Small intestine (tissue), 7 donors: Measurements from ENCODE around the gene VN1R5. TPM values are rescaled to one million over a fixed set of nuclear protein-coding genes. Genes with fewer than 3 reads are reported as not detected.

Experiments
- DNase-seq, 2 donors: peaks; one replicate each; pipeline versions ENCODE4 v3.0.0 to v3.0.0-alpha.2; 2013
- FAIRE-seq: peaks from 2 replicates; lab custom pipeline; 2012; peaks lifted over from hg19 to GRCh38; lab: Jason Lieb, UNC
- H3K27ac ChIP-seq, 3 donors: one replicate each; pipeline ENCODE4 v1.5.1; 2013; ENCODE audit warnings: low read length in 2 of 3, mild to moderate bottlenecking in 2 of 3, control low read depth in 1 of 3, inconsistent platforms in 1 of 3, low read depth in 1 of 3, moderate library complexity in 1 of 3
- H3K27me3 ChIP-seq, 3 donors: one replicate each; pipeline ENCODE4 v1.6.1; 2013; ENCODE audit warnings: low read length in 3 of 3, inconsistent platforms in 1 of 3; ENCODE audit not compliant: control insufficient read depth in 3 of 3, insufficient read depth in 3 of 3
- H3K36me3 ChIP-seq, 3 donors: one replicate each; pipeline ENCODE4 v1.6.1; 2013; ENCODE audit warnings: low read length in 3 of 3, inconsistent platforms in 1 of 3, low read depth in 1 of 3, mild to moderate bottlenecking in 1 of 3, moderate library complexity in 1 of 3; ENCODE audit not compliant: control insufficient read depth in 3 of 3, insufficient read depth in 2 of 3
- H3K4me1 ChIP-seq, 3 donors: one replicate each; pipeline ENCODE4 v1.6.1; 2013; ENCODE audit warnings: low read length in 2 of 3, inconsistent platforms in 1 of 3, low read depth in 1 of 3, mild to moderate bottlenecking in 1 of 3, moderate library complexity in 1 of 3; ENCODE audit not compliant: control insufficient read depth in 3 of 3, insufficient read depth in 2 of 3
- H3K4me3 ChIP-seq, 3 donors: one replicate each; pipeline ENCODE4 v1.5.1; 2013; ENCODE audit warnings: low read length in 3 of 3, control low read depth in 1 of 3, inconsistent platforms in 1 of 3, low read depth in 1 of 3, mild to moderate bottlenecking in 1 of 3, moderate library complexity in 1 of 3
- H3K9me3 ChIP-seq, 2 donors: one replicate each; pipeline ENCODE4 v1.6.1; 2013; ENCODE audit warnings: low read depth in 1 of 2, low read length in 1 of 2; ENCODE audit not compliant: control insufficient read depth in 2 of 2, insufficient read depth in 1 of 2
- WGBS, 3 donors: extraction: QIAGEN DNeasy Blood & Tissue Kit; methylation state at CpG; one replicate each; pipeline ENCODE4 v1.1.7; 2013; 5-methylcytosine and 5-hydroxymethylcytosine counted together
- polyA plus RNA-seq, 4 donors: library from polyadenylated mRNA; stranded (reverse) in 3 of 4; unstranded in 1 of 4; fragments of 200-250 nt in 3 of 4; fragments of 120-200 nt in 1 of 4; gene quantifications; one replicate each; pipeline versions ENCODE4 v1.2.1 to v1.2.3, GENCODE V29; 2013
- donor health status: healthy with polysubstance abuse.
- donor health status: control.
- donor health status: control.
- donor health status: Bipolar disorder and iron deficiency.
- donor health status: healthy.

Gene VN1R5
- polyA plus RNA-seq, 4 donors, result not detected

GRCh38 chr1:247293047-247293446 lies 37.2 kb downstream of the VN1R5 start:
- H3K9me3 ChIP-seq, result peaks cover 0 to 11% of the 10 kb centered on the region in 2 donors
- no peaks in the 10 kb centered on the region for H3K36me3 ChIP-seq
- H3K27me3 ChIP-seq, result no peaks in the 10 kb centered on the region
- H3K4me3 ChIP-seq, result no peak overlapping the region
- no peak for DNase-seq
- no peak for FAIRE-seq
- no peak overlapping the region for H3K27ac ChIP-seq
- H3K4me1 ChIP-seq, result no peaks in the 10 kb centered on the region
- 66 to 90% (median 83%) methylated on average over 7 of the region's 7 CpGs for WGBS, 3 donors

GRCh38 chr1:247294282-247294681 lies 38.4 kb downstream of the VN1R5 start:
- H3K36me3 ChIP-seq, result peaks cover 0 to 2% (median 0%) of the 10 kb centered on the region in 3 donors
- no peak for DNase-seq
- H3K4me1 ChIP-seq, result no peaks in the 10 kb centered on the region
- no peaks in the 10 kb centered on the region for H3K27me3 ChIP-seq
- no peak overlapping the region for H3K4me3 ChIP-seq
- H3K9me3 ChIP-seq, result no peaks in the 10 kb centered on the region
- 79 to 81% (median 81%) methylated on average over 5 of the region's 5 CpGs for WGBS, 3 donors
- H3K27ac ChIP-seq, result no peak overlapping the region
- FAIRE-seq, result no peak

- H3K4me1 ChIP-seq, result no peaks in the 10 kb centered on the region
- H3K36me3 ChIP-seq, result peaks cover 0 to 11% (median 0%) of the 10 kb centered on the region in 3 donors
- no peak overlapping the region for H3K27ac ChIP-seq
- no peaks in the 10 kb centered on the region for H3K9me3 ChIP-seq
- FAIRE-seq, result no peak
- no peaks in the 10 kb centered on the region for H3K27me3 ChIP-seq
- 46 to 75% (median 69%) methylated on average over 6 of the region's 6 CpGs for WGBS, 3 donors
- no peak for DNase-seq
- H3K4me3 ChIP-seq, result no peak overlapping the region
Observed at GRCh38 chr1:247295274-247295684, 39.4 kb downstream of the VN1R5 start.

- no peaks in the 10 kb centered on the region for H3K27me3 ChIP-seq
- no peaks in the 10 kb centered on the region for H3K4me1 ChIP-seq
- H3K9me3 ChIP-seq, result no peaks in the 10 kb centered on the region
- peaks cover 0 to 15% (median 0%) of the 10 kb centered on the region in 3 donors for H3K36me3 ChIP-seq
- no peak overlapping the region for H3K27ac ChIP-seq
- no peak for FAIRE-seq
- WGBS, 3 donors, result 64 to 79% (median 74%) methylated on average over 5 of the region's 5 CpGs
- no peak for DNase-seq
- no peak overlapping the region for H3K4me3 ChIP-seq
Observed at GRCh38 chr1:247295746-247296145, 39.9 kb downstream of the VN1R5 start.

- H3K36me3 ChIP-seq, result peaks cover 0 to 24% (median 0%) of the 10 kb centered on the region in 3 donors
- DNase-seq (no peak), FAIRE-seq (no peak)
- H3K4me3 ChIP-seq, result no peak overlapping the region
- H3K27ac ChIP-seq, result no peak overlapping the region
- whole genome bisulfite sequencing, 3 donors, result 92 to 93% (median 93%) methylated on average over 8 of the region's 8 CpGs
- no peaks in the 10 kb centered on the region for H3K4me1 ChIP-seq
- no peaks in the 10 kb centered on the region for H3K9me3 ChIP-seq
- no peaks in the 10 kb centered on the region for H3K27me3 ChIP-seq
Observed at GRCh38 chr1:247296599-247297180, 40.8 kb downstream of the VN1R5 start.

- peaks cover 0 to 31% (median 0%) of the 10 kb centered on the region in 3 donors for H3K36me3 ChIP-seq
- 72 to 75% (median 74%) methylated on average over 9 of the region's 9 CpGs for WGBS, 3 donors
- H3K27me3 ChIP-seq, result no peaks in the 10 kb centered on the region
- DNase-seq (no peak), FAIRE-seq (no peak)
- no peak overlapping the region for H3K4me3 ChIP-seq
- no peak overlapping the region for H3K27ac ChIP-seq
- H3K4me1 ChIP-seq, result no peaks in the 10 kb centered on the region
- H3K9me3 ChIP-seq, result no peaks in the 10 kb centered on the region
Observed at GRCh38 chr1:247297263-247298123, 41.6 kb downstream of the VN1R5 start.

GRCh38 chr1:247298124-247298481 lies 42.2 kb downstream of the VN1R5 start:
- 54 to 63% (median 54%) methylated on average over 6 of the region's 6 CpGs for WGBS, 3 donors
- Histone ChIP-seq H3K4me1 (no peaks in the 10 kb centered on the region), H3K9me3 (no peaks in the 10 kb centered on the region), H3K27me3 (no peaks in the 10 kb centered on the region), H3K27ac (no peak overlapping the region), H3K4me3 (no peak overlapping the region), H3K36me3 (peaks cover 0 to 34% (median 3%) of the 10 kb centered on the region in 3 donors)
- FAIRE-seq (no peak), DNase-seq (no peak)

- DNase-seq (no peak), FAIRE-seq (no peak)
- Histone ChIP-seq H3K4me1 (no peaks in the 10 kb centered on the region), H3K27ac (no peak overlapping the region), H3K27me3 (no peaks in the 10 kb centered on the region), H3K4me3 (no peak overlapping the region), H3K36me3 (peaks cover 0 to 34% (median 3%) of the 10 kb centered on the region in 3 donors), H3K9me3 (no peaks in the 10 kb centered on the region)
- WGBS, 3 donors, result 80 to 85% (median 82%) methylated on average over 4 of the region's 4 CpGs
Observed at GRCh38 chr1:247298701-247299100, 42.8 kb downstream of the VN1R5 start.
